Tibial nerve (tissue), 4 donors: ENCODE data around the gene PAAF1.

Source experiments
- EP300 ChIP-seq, 2 donors: sonication (generic); formaldehyde crosslinking; IDR thresholded peaks; one replicate each; pipeline ENCODE4 v1.6.1; 2017; ENCODE audit warnings: antibody characterized with exemption in 2 of 2, mild to moderate bottlenecking in 1 of 2
- POLR2A ChIP-seq, 2 donors: fragments of 450-650 bp; IDR thresholded peaks; one replicate each; pipeline ENCODE4 v1.6.1; 2017; ENCODE audit warnings: antibody characterized with exemption in 2 of 2, mild to moderate bottlenecking in 2 of 2, moderate library complexity in 2 of 2
- TF ChIP-seq, protein P1 (sequence below), 5 experiments: fragments of 200-600 bp in 3 of 5; fragments of 450-650 bp in 2 of 5; sonication (generic) in 3 of 5; IDR thresholded peaks; one replicate each; pipeline ENCODE4 v1.5.1; 2016 to 2019; ENCODE audit warnings: antibody characterized with exemption in 5 of 5, mild to moderate bottlenecking in 3 of 5, moderate library complexity in 2 of 5

DNA sequence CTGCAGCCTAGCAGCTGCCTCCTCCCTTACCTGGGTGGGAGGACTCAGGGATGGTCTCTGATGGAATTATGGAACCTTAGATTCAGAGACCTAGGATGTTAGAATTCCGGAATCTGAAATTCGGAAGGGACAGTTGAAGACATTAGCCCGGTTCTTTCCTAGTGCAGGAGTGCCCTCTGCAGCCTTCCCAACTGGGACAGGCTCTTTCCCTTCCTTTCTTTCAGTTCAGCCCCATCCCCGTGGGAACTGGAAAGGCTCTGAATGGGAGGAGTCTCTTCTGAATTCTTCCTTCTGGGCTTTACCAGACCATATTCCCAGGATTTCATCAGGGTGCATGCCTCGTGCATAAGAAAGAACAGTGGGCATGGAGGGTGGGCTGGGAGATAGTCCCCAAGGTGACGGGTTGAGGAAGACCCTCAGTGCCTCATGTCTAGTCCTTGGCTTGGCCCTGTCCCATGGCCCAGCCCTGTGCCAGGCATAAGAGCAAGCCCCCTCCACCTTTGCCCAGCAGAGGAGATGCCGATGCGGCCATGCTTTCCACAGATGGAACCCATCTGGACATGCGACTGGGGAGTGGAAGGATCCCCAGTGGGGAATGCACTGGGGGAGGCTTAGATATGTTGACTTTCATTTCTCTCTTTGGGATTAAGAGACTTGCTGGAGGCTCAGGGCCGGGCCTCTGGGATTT is 88.4 kb downstream of the PAAF1 start:
- TF ChIP-seq, protein P1, sequence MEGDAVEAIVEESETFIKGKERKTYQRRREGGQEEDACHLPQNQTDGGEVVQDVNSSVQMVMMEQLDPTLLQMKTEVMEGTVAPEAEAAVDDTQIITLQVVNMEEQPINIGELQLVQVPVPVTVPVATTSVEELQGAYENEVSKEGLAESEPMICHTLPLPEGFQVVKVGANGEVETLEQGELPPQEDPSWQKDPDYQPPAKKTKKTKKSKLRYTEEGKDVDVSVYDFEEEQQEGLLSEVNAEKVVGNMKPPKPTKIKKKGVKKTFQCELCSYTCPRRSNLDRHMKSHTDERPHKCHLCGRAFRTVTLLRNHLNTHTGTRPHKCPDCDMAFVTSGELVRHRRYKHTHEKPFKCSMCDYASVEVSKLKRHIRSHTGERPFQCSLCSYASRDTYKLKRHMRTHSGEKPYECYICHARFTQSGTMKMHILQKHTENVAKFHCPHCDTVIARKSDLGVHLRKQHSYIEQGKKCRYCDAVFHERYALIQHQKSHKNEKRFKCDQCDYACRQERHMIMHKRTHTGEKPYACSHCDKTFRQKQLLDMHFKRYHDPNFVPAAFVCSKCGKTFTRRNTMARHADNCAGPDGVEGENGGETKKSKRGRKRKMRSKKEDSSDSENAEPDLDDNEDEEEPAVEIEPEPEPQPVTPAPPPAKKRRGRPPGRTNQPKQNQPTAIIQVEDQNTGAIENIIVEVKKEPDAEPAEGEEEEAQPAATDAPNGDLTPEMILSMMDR (IDR thresholded peaks at IDR 0.05): no peak
- no peak for TF ChIP-seq POLR2A (IDR thresholded peaks at IDR 0.05)
- TF ChIP-seq EP300 (IDR thresholded peaks at IDR 0.05): no peak
